Measurements from ENCODE around the gene ACP7.

Gene ACP7

GRCh38 chr19:39131255-39131755 lies 47.1 kb downstream of the ACP7 start:
- no peak overlapping the region for H3K4me3 ChIP-seq (ENCODE audit: low read length)
- no peaks in the 10 kb centered on the region for H3K9me3 ChIP-seq (ENCODE audit: control insufficient read depth, insufficient read depth, low read length)
- TF ChIP-seq CTCF (IDR thresholded peaks at IDR 0.05; ENCODE audit: low read depth, low read length, poor library complexity, severe bottlenecking) = no peak
- TF ChIP-seq EZH2phosphoT487 (IDR thresholded peaks at IDR 0.05; ENCODE audit: borderline replicate concordance, low read length) = no peak
- H3K36me3 ChIP-seq (ENCODE audit: control insufficient read depth, low read length) = no peaks in the 10 kb centered on the region
- no peaks in the 10 kb centered on the region for H3F3A ChIP-seq (ENCODE audit: control insufficient read depth, insufficient read depth)
- H4K20me1 ChIP-seq (ENCODE audit: control insufficient read depth, insufficient read depth, low read depth, low read length) = no peaks in the 10 kb centered on the region; the same call in 1 of the 2 replicates
- H3K27ac ChIP-seq (ENCODE audit: low read depth, low read length) = no peak overlapping the region
- H3K27me3 ChIP-seq (ENCODE audit: control insufficient read depth, low read length) = no peaks in the 10 kb centered on the region
- peaks cover 10% of the 10 kb centered on the region for H3K4me1 ChIP-seq (ENCODE audit: control insufficient read depth, low read length)
- H3K9me2 ChIP-seq (replicated peaks; ENCODE audit: control insufficient read depth, low read length) = no peaks in the 10 kb centered on the region
- H3K79me2 ChIP-seq (ENCODE audit: control insufficient read depth, low read length) = peaks cover 51% of the 10 kb centered on the region
- no peak overlapping the region for H3K4me2 ChIP-seq (ENCODE audit: low read length)

- H3K4me2 ChIP-seq (ENCODE audit: low read length) = no peak overlapping the region
- H3K79me2 ChIP-seq (ENCODE audit: control insufficient read depth, low read length) = peaks cover 43% of the 10 kb centered on the region
- no peak overlapping the region for H3K27ac ChIP-seq (ENCODE audit: low read depth, low read length)
- no peaks in the 10 kb centered on the region for H3F3A ChIP-seq (ENCODE audit: control insufficient read depth, insufficient read depth)
- H3K9me2 ChIP-seq (replicated peaks; ENCODE audit: control insufficient read depth, low read length) = no peaks in the 10 kb centered on the region
- peaks cover 4% of the 10 kb centered on the region; the same call in 1 of the 2 replicates for H3K4me1 ChIP-seq (ENCODE audit: control insufficient read depth, low read length)
- H3K27me3 ChIP-seq (ENCODE audit: control insufficient read depth, low read length) = no peaks in the 10 kb centered on the region
- TF ChIP-seq CTCF (IDR thresholded peaks at IDR 0.05; ENCODE audit: low read depth, low read length, poor library complexity, severe bottlenecking) = no peak
- TF ChIP-seq EZH2phosphoT487 (IDR thresholded peaks at IDR 0.05; ENCODE audit: borderline replicate concordance, low read length) = no peak
- H3K9me3 ChIP-seq (ENCODE audit: control insufficient read depth, insufficient read depth, low read length) = no peaks in the 10 kb centered on the region
- no peaks in the 10 kb centered on the region for H3K36me3 ChIP-seq (ENCODE audit: control insufficient read depth, low read length)
- H4K20me1 ChIP-seq (ENCODE audit: control insufficient read depth, insufficient read depth, low read depth, low read length) = no peaks in the 10 kb centered on the region; the same call in 1 of the 2 replicates
- no peak overlapping the region for H3K4me3 ChIP-seq (ENCODE audit: low read length)
Observed at GRCh38 chr19:39132344-39132969, 48.3 kb downstream of the ACP7 start.

DNA sequence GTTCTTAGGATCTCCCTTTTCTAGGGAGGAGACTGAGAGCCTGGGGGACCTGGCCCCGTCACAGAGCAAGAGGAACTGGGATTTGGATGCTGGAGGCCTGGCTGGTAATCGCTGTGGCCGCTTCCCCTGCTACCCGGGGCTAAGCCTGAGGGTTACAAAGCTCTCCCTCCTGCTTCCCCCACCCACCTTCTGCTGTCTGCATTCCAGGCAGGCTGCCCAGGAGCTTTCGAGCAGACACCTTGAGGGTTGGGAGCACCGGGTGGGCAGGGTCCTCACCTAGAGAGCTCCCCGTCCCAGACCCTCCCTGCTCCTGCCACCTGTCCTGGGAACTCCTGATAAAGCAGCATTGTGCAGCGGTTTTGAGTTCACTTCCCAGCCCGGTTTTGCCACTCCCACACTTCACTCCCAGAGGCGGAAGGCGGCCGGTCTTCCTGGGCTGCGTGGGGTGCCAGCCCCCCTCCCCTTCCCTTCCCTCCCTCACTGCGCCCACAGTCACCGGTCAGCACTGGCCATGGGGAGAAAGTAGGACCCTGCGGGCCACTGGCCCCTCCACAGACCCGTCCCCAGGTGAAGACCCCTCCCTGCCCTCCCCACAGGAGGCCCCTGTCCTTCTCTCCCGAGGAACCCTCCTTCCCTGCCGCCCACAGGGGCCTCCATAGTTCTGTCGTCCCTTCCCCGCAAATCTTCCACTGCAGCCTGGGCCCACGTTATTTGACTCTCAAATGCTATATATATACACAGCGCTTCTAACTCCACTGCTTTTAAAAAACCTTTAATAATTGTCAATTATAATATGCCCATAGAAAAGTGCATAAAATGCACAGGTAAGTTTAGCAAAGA lies 49.5 kb downstream of the ACP7 start:
- no peaks in the 10 kb centered on the region for H3K27me3 ChIP-seq (ENCODE audit: control insufficient read depth, low read length)
- H3K9me2 ChIP-seq (replicated peaks; ENCODE audit: control insufficient read depth, low read length) = no peaks in the 10 kb centered on the region
- H3K9me3 ChIP-seq (ENCODE audit: control insufficient read depth, insufficient read depth, low read length) = no peaks in the 10 kb centered on the region
- no peak overlapping the region for H3K4me2 ChIP-seq (ENCODE audit: low read length)
- H4K20me1 ChIP-seq (ENCODE audit: control insufficient read depth, insufficient read depth, low read depth, low read length) = no peaks in the 10 kb centered on the region; the same call in 1 of the 2 replicates
- H3K4me3 ChIP-seq (ENCODE audit: low read length) = no peak overlapping the region
- H3K79me2 ChIP-seq (ENCODE audit: control insufficient read depth, low read length) = peaks cover 37% of the 10 kb centered on the region
- TF ChIP-seq EZH2phosphoT487 (IDR thresholded peaks at IDR 0.05; ENCODE audit: borderline replicate concordance, low read length) (no peak), CTCF (IDR thresholded peaks at IDR 0.05; ENCODE audit: low read depth, low read length, poor library complexity, severe bottlenecking) (no peak)
- no peaks in the 10 kb centered on the region for H3K36me3 ChIP-seq (ENCODE audit: control insufficient read depth, low read length)
- H3K27ac ChIP-seq (ENCODE audit: low read depth, low read length) = no peak overlapping the region
- peaks cover 4% of the 10 kb centered on the region; the same call in 1 of the 2 replicates for H3K4me1 ChIP-seq (ENCODE audit: control insufficient read depth, low read length)
- H3F3A ChIP-seq (ENCODE audit: control insufficient read depth, insufficient read depth) = no peaks in the 10 kb centered on the region
